ENCODE data around the gene NR1H2.

DNA sequence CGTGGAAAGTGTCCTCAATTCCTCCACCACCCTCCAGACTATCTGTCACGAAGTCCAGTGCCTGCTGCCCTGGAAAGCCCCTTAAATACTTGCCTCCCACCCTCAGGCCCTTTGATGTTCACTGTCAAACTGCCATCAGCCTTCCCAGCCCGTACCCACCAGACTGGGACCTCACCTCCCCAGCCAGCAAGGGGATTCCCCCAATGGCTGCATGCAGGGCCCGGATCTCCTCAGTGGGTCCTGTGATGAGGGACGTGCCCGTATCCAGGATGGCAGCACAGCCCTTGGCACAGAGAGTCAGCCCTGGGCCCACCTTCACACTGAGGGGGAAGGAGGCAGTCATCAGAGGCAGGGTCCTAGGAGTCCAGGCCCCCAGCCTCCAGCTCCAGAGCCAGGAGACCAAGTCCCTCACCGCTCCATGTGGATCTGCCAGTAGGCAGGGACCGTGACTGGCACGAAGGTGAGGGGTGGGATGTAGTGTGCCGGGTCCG lies 16.9 kb upstream of the NR1H2 start:
- TF ChIP-seq POLR2AphosphoS5 (IDR thresholded peaks at IDR 0.05): no peak
- TF ChIP-seq, protein P1, sequence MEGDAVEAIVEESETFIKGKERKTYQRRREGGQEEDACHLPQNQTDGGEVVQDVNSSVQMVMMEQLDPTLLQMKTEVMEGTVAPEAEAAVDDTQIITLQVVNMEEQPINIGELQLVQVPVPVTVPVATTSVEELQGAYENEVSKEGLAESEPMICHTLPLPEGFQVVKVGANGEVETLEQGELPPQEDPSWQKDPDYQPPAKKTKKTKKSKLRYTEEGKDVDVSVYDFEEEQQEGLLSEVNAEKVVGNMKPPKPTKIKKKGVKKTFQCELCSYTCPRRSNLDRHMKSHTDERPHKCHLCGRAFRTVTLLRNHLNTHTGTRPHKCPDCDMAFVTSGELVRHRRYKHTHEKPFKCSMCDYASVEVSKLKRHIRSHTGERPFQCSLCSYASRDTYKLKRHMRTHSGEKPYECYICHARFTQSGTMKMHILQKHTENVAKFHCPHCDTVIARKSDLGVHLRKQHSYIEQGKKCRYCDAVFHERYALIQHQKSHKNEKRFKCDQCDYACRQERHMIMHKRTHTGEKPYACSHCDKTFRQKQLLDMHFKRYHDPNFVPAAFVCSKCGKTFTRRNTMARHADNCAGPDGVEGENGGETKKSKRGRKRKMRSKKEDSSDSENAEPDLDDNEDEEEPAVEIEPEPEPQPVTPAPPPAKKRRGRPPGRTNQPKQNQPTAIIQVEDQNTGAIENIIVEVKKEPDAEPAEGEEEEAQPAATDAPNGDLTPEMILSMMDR (IDR thresholded peaks at IDR 0.05): no peak
